Measurements from ENCODE around the gene PNPLA2. TPM values are rescaled to one million over a fixed set of nuclear protein-coding genes. Genes with fewer than 3 reads are reported as not detected.

Gene PNPLA2
- total RNA-seq, 6 experiments from 2014 or later = 33.2 to 97.1 (median 69.6) TPM

- Histone ChIP-seq H3K4me3 (no peak overlapping the region), H3K36me3 (peaks cover 0 to 33% (median 21%) of the 10 kb centered on the region in 4 donors), H3K9me3 (no peaks in the 10 kb centered on the region), H3K27ac (no peak overlapping the region), H3K4me1 (peaks cover 0 to 36% (median 14%) of the 10 kb centered on the region in 4 donors), H3K27me3 (no peaks in the 10 kb centered on the region)
- DNase-seq (no peak), ATAC-seq (no peak)
- no peak for TF ChIP-seq CTCF (IDR thresholded peaks at IDR 0.05)
- TF ChIP-seq POLR2A (IDR thresholded peaks at IDR 0.05) = no peak
- WGBS (ENCODE audit: insufficient coverage, low coverage, low lambda C conversion rate, missing lambda C conversion rate) = 0% methylated on average over 1 of the region's 9 CpGs
- intact Hi-C loops (cut with DNase I) = no loop called here
Measured at GRCh38 chr11:836700-837099, 18.0 kb downstream of the PNPLA2 start.

- no peak for DNase-seq
- H3K27ac ChIP-seq = no peak overlapping the region
Measured at GRCh38 chr11:837189-837989, 18.7 kb downstream of the PNPLA2 start.

GRCh38 chr11:837990-838307 lies 19.2 kb downstream of the PNPLA2 start:
- Histone ChIP-seq H3K27ac (no peak overlapping the region), H3K9me3 (no peaks in the 10 kb centered on the region), H3K4me3 (no peak overlapping the region), H3K36me3 (peaks cover 0 to 33% (median 21%) of the 10 kb centered on the region in 4 donors), H3K27me3 (no peaks in the 10 kb centered on the region), H3K4me1 (peaks cover 0 to 32% (median 12%) of the 10 kb centered on the region in 4 donors)
- DNase-seq (no peak), ATAC-seq (no peak)
- intact Hi-C loops (cut with DNase I) = no loop called here
- WGBS (ENCODE audit: insufficient coverage, low coverage, low lambda C conversion rate, missing lambda C conversion rate) = no CpG with 5 or more reads among the region's 8 CpGs
- TF ChIP-seq CTCF (IDR thresholded peaks at IDR 0.05) (no peak), POLR2A (IDR thresholded peaks at IDR 0.05) (no peak)

More at GRCh38 chr11:837189-837989, 18.7 kb downstream of the PNPLA2 start:
- peaks cover 0 to 34% (median 12%) of the 10 kb centered on the region in 4 donors for H3K4me1 ChIP-seq
- WGBS (ENCODE audit: insufficient coverage, low coverage, low lambda C conversion rate, missing lambda C conversion rate) = 67% methylated on average over 4 of the region's 22 CpGs
- peaks cover 0 to 33% (median 21%) of the 10 kb centered on the region in 4 donors for H3K36me3 ChIP-seq
- no peak overlapping the region for H3K4me3 ChIP-seq
- no peaks in the 10 kb centered on the region for H3K9me3 ChIP-seq
- intact Hi-C loops (cut with DNase I) = no loop called here
- no peaks in the 10 kb centered on the region for H3K27me3 ChIP-seq
- TF ChIP-seq CTCF (IDR thresholded peaks at IDR 0.05) (no peak), POLR2A (IDR thresholded peaks at IDR 0.05) (no peak)
- no peak for ATAC-seq

GRCh38 chr11:838441-839279 lies 19.9 kb downstream of the PNPLA2 start:
- H3K4me3 ChIP-seq = no peak overlapping the region
- H3K36me3 ChIP-seq = peaks cover 0 to 33% (median 21%) of the 10 kb centered on the region in 4 donors
- DNase-seq (no peak), ATAC-seq (no peak)
- no peaks in the 10 kb centered on the region for H3K9me3 ChIP-seq
- no peak overlapping the region for H3K27ac ChIP-seq
- 59% methylated on average over 9 of the region's 17 CpGs for WGBS (ENCODE audit: insufficient coverage, low coverage, low lambda C conversion rate, missing lambda C conversion rate)
- TF ChIP-seq CTCF (IDR thresholded peaks at IDR 0.05) (no peak), POLR2A (IDR thresholded peaks at IDR 0.05) (no peak)
- no peaks in the 10 kb centered on the region for H3K27me3 ChIP-seq
- intact Hi-C loops (cut with DNase I) = no loop called here
- H3K4me1 ChIP-seq = peaks cover 0 to 34% (median 12%) of the 10 kb centered on the region in 4 donors
